ENCODE measurements around the gene FREM3.
"Not testable (repeated sequence)": the region's sequence is repeated elsewhere in the genome, so short reads cannot be mapped to it uniquely, and the experiment has no call there.

Gene FREM3

DNA sequence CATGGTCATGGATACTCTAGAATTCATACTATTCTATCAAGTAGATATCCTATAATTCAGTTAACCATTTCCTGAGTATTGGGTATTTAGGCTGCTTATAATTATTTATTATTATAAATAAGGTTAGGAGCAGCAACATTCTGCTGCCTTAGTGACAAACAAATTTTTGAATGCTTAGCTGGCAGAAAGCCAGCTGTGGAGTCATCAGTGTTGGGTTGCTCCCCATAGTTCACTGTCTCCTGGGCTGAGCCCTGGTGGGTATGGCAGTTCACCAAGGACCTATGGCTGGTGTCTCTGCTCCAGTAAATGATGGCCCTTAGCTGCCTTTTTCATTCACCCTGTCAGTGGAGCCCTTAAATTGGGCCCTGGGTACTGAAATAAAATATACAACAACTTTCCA, 125.1 kb downstream of the FREM3 start:
- DNase-seq (ENCODE audit: low spot score): no peak

DNA sequence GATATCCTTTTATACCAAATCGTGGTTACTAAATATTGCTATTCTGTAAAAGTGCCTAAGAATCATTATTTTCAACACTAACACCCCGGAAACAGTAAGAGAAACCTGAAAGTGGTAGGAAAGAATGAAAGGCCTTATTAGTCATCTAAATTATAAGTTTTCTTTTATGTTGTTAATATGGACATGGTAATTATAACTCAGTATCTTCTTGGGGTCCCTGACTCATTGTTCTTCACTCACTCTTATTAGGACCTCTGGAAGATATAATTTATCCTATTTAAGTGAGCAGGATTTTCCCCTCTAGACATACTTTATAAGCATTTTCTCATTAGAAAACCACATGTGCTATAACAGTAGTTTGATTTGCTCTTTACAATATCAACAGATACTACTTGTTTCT, 136.0 kb downstream of the FREM3 start:
- no peak for DNase-seq (ENCODE audit: low spot score)

DNA sequence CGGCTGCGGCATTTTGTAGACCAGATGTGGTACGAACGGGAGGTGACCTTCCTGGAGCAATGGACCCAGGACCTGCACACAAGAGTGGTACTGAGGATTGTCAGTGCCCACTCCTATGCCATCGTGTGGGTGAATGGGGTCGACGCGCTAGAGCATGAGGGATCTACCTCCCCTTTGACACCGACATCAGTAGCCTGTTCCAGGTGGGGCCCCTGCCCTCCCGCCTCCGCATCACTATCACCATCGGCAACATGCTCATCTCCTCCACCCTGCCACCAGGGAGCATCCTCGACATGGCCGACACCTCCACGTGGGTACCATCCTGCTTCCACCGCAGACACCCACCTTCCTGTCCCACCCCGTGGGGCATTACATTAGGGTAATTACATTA, 140.7 kb downstream of the FREM3 start:
- DNase-seq (ENCODE audit: low spot score): no peak

DNA sequence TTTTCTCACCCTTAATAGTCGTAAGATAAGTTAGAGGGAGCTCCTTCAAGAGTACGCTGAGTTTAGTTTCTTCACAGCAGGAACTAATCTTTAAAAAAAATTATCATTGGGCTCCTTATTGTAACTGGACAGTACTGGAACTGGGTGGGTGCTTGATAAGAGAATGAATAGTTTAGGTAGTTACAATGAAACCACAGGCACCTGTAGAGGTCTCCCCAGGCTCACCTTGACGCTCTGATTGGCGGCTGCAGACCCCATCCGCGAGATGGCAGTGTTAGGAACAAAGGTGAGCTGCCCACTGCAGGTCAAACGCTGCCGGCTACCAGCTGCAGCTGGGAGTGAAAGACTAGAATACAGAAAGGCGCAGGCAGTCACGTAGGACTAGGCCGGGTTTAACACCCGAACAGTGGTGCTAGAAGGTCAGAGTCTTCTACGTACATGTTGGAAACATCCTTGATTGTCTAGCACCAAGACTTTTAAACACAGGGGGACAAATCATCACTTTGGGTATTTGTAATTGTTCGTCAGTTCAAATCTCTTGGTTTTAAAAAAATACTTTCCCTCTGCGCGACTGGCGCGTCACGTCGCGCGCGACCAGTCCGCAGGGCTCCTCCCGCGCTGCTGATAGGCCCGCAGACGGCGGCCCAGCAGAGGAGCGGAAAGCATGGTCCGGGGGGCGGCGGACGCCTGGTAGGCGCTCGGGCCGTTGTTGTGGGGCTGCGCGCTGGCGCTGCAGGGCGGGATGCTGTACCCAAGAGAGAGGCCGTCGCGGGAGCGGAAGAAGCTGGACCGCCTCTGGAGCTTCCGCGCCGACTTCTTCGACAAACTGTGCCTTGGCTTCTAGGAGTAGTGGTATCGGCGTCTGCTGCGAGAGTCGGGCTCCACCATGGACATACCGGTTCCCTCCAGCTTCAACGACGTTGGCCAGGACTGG, 141.4 kb downstream of the FREM3 start:
- peak; percentile 68 for DNase-seq (ENCODE audit: low spot score)

DNA sequence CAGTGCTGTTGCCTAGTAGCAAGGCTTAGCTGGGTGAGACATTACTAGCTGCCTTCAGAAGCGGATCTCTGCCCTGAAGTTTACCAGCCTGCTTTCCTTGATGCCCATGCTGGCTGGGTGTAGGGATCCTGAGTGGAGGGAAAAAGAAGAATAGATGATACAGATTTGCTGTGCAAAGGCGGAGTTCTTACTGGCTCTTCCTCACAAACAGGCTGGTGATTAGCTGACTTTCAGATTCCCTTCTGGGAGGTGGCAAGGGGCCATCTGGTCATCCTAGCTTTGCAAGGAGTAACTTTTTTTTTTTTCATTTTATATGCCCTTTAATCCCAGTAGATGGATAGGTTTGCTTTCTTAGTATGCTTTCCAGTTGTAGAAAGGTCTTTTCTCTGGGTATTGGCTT, 142.2 kb downstream of the FREM3 start:
- no peak for DNase-seq (ENCODE audit: low spot score)

DNA sequence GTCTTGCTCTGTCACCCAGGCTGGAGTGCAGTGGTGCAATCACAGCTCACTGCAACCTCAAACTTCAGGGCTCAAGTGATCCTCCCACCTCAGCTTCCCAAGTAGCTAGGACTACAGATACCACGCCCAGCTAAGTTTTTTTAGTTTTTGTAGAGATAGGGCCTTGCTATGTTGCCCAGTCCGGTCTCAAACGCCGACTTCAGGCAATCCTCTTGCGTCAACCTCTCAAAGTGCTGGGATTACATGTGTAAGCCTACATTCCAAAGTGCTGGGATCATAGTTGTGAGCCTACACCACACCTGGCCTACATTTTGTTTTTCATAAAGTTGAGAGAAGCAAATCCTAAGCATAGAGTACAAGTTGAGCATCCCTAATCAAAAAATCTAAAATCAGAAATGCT, 144.8 kb downstream of the FREM3 start:
- DNase-seq (ENCODE audit: low spot score): no peak

DNA sequence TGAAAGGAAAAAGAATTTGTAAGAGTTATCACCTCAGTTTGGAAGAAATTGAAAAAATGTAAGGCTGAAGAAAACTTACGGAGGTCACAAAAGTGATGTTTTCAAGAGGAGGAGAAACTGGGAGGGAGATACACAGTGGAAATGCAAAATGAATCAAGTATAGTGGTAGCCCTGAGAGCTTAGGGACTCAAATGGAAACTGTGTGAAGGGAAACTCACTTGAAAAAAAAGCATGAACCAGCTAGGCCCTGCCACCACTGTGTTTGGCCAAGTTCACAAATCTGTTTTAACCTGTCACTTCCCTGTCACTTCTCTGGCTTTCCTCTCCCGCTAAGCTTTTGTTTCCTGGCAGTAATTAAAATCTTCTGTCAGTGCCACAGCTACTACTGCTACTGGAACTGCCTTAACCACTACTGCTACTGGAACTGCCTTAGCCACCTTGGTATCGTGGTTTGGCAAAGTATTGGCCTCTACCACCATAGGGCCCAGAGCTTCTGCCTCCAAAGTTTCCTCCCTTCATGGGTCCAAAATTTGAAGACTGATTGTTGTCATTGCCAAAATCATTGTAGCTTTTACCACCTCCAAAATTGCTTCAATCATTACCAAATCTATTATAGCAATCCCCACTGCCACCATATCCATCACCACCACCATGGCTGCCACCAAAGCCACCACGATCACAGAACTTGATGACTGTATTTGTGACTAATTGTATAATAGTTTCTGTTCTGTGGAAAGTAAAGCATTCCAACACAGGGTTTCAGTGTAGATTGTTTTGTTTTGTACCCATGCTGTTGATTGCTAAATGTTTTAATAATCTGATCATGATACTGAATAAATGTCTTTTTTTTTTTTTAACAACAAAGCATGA, 145.5 kb downstream of the FREM3 start:
- no peak for DNase-seq (ENCODE audit: low spot score)

DNA sequence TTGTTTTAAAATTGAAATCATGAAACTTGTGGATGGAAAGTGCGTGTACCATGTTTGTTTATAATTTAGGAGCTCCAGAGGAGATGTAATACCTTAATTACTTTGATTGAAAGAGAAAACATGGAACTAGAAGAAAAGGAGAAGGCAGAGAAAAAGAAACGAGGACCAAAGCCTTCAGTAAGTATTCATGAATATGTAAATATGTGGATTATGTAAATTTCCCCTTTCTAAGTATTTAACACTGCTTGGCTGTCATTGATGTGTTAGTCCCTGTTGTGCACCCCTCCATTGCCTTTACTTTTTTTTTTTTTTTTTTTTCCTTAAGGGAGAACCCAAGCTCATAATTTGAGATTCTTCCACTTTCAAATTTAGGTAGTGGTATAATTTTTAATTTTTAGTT, 150.5 kb downstream of the FREM3 start:
- no peak for DNase-seq (ENCODE audit: low spot score)

DNA sequence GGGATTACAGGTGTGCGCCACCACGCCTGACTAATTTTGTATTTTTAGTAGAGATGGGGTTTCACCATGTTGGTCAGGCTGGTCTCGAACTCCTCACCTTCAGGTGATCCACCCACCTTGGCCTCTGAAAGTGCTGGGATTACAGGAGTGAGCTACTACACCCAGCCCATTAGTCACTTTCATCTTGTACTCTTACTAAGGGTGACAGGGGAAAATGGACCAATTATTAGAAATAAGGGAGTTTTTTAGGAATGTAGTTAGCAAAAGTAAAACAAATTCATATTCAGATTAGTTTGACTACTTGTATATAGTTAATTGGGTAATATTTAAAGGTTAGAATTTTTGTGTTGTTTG, 160.8 kb downstream of the FREM3 start:
- no peak for DNase-seq (ENCODE audit: low spot score)

DNA sequence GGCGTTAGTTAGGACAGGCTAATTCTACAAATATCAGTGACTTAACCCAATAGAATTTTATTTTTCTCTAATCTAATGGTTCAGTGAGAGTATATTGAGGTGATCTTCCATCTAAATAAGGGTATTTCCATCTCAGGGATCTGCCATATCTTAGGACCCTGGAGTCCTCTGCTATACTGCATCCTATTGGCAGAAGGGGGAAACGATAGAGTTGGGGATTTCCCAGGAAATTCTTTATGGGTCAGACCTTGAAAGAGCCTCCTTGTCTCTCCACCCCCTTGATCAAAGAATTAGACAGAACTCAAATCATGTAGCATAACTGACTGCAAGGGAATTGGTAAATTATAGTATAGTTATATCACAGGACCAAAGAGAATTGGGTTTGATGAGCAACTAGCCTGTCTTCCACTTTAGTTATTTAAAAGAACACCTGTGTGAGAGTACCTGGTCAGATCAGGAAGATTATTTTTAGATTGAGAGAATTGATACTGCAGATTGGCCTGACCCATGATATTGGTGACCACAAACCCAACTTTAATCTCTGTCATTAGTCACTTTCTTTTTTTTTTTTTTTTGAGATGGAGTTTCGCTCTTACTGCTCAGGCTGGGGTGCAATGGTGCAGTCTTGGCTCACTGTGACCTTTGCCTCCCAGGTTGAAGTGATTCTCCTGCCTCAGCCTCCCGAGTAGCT, 161.4 kb downstream of the FREM3 start:
- no peak for DNase-seq (ENCODE audit: low spot score)

DNA sequence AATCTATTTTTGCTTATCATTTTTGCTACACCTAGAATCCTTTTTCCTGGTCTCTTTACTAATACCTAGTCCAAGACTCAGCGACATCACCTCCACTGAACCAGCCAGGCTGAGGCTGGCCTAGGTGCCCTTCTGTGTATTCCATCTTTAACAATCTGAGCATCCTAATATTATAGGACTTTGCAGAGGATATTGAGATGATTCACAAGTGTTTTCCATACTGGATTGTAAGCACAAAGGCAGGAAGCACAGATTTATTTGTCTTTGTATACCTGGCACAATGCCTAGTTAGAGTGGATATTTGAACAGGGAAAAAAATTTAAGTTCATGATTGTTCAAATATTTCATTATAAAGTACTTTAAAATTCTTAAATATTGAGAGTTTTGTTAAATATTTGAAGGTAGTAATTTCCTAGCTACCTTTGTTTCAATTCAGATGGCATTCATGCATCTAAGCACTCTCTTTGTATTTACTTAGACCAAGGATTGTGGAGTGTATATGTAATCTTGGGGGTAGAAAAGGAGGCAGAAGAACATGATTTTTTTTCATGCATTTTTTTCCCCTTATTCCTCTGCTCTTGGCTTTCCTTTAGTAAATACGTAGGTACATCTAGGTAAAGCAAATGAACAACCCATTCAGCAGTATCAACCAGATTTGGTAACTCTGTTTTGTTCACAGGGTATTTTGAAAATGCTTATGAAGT, 168.5 kb downstream of the FREM3 start:
- no peak for DNase-seq (ENCODE audit: low spot score)

DNA sequence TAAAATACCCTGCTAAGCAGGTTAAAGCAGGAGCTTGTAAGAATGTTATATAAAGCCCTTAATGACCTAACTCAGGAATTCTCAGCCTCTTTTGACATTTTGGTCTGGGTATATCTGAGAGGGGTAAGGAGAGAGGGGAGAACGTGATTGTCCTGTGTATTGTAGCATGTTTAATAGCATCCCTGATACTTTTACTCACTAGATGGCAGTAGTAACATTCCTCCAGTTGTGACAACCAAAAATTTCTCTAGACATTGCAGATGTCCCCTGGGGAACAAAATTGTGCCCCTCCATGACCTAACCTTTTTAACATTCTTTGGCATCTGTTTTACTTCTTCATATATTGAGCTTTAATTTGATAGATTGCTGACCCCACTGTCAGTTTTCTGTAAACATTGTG, 169.1 kb downstream of the FREM3 start:
- no peak for DNase-seq (ENCODE audit: low spot score)

DNA sequence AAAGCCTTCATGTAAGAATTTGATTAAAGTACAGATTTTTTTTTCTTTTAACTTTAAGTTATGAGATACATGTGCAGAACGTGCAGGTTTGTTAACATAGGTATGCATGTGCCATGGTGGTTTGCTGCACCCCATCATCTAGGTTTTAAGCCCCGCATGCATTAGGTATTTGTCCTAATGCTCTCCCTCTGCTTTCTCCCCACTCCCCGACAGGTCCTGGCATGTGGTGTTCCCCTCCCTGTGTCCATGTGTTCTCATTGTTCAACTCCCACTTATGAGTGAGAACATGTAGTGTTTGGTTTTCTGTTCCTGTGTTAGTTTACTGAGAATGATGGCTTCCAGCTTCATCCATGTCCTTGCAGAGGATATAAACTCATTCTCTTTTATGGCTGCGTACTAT, 172.4 kb downstream of the FREM3 start:
- not testable (repeated sequence) for DNase-seq (ENCODE audit: low spot score)
